Muscle of leg (tissue), 11 donors: Measurements from ENCODE around the gene TTC34. TPM values are rescaled to one million over a fixed set of nuclear protein-coding genes. Genes with fewer than 3 reads are reported as not detected.
"Not testable (repeated sequence)": the region's sequence is repeated elsewhere in the genome, so short reads cannot be mapped to it uniquely, and the experiment has no call there.

ENCODE experiments used
- DNase-seq: peaks from one replicate; pipeline ENCODE4 v3.0.0; 2013
- H3K27ac ChIP-seq: one replicate; pipeline ENCODE4 v1.5.1; 2013; ENCODE audit warnings: mild to moderate bottlenecking, low read length, control low read depth
- H3K27me3 ChIP-seq: one replicate; pipeline ENCODE4 v1.6.1; 2013; ENCODE audit warnings: low read length; ENCODE audit not compliant: control insufficient read depth, insufficient read depth
- H3K36me3 ChIP-seq: one replicate; pipeline ENCODE4 v1.6.1; 2013; ENCODE audit warnings: low read length; ENCODE audit not compliant: control insufficient read depth, insufficient read depth
- H3K4me1 ChIP-seq: one replicate; pipeline ENCODE4 v1.6.1; 2013; ENCODE audit warnings: low read length; ENCODE audit not compliant: control insufficient read depth, insufficient read depth
- H3K4me3 ChIP-seq: one replicate; pipeline ENCODE4 v1.5.1; 2013; ENCODE audit warnings: low read length, control low read depth
- H3K9me3 ChIP-seq: replicated peaks from 2 replicates; pipeline ENCODE4 v1.6.1; 2013; ENCODE audit warnings: low read depth, low read length; ENCODE audit not compliant: control insufficient read depth
- WGBS: methylation state at CpG from one replicate; pipeline ENCODE4 v1.1.5; 2013; ENCODE audit warnings: missing lambda C conversion rate; ENCODE audit not compliant: insufficient coverage; 5-methylcytosine and 5-hydroxymethylcytosine counted together
- polyA plus RNA-seq, 8 donors: library from polyadenylated mRNA; unstranded; fragments of 120-200 nt; gene quantifications; one replicate each; pipeline versions ENCODE4 v1.2.1 to v1.2.3, GENCODE V29; 2013; ENCODE audit warnings: inconsistent platforms in 1 of 8, low replicate concordance in 1 of 8; ENCODE audit not compliant: insufficient read length in 8 of 8, insufficient read depth in 1 of 8
- total RNA-seq: library from RNA; stranded (reverse); fragments of 120-200 nt; gene quantifications from one replicate; pipeline ENCODE4 v1.2.4, GENCODE V29; 2013

The TTC34 gene
- total and polyA plus RNA-seq, 9 donors: 0.07 to 0.50 (median 0.22) TPM

GRCh38 chr1:2690180-2690579 lies 111.3 kb downstream of the TTC34 start:
- not testable (repeated sequence) for H3K36me3 ChIP-seq, H3K4me1 ChIP-seq, H3K9me3 ChIP-seq, H3K27ac ChIP-seq, H3K27me3 ChIP-seq, H3K4me3 ChIP-seq, DNase-seq
- WGBS: 44% methylated on average over 3 of the region's 10 CpGs

DNA sequence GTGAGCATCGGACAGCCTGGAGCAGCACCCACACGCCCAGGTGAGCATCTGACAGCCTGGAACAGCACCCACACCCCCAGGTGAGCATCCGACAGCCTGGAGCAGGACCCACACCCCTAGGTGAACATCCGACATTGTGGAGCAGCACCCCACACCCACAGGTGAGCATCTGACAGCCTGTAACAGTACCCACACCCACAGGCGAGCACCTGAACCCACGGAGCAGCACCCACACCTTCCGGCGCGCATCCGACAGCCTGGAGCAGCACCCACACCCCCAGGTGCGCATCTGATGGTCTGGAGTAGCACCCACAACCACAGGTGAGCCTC lies 113.2 kb downstream of the TTC34 start:
- not testable (repeated sequence) for H3K4me1 ChIP-seq, H3K27me3 ChIP-seq, DNase-seq, H3K36me3 ChIP-seq, H3K27ac ChIP-seq, H3K4me3 ChIP-seq, H3K9me3 ChIP-seq
- WGBS: 73% methylated on average over 3 of the region's 11 CpGs

DNA sequence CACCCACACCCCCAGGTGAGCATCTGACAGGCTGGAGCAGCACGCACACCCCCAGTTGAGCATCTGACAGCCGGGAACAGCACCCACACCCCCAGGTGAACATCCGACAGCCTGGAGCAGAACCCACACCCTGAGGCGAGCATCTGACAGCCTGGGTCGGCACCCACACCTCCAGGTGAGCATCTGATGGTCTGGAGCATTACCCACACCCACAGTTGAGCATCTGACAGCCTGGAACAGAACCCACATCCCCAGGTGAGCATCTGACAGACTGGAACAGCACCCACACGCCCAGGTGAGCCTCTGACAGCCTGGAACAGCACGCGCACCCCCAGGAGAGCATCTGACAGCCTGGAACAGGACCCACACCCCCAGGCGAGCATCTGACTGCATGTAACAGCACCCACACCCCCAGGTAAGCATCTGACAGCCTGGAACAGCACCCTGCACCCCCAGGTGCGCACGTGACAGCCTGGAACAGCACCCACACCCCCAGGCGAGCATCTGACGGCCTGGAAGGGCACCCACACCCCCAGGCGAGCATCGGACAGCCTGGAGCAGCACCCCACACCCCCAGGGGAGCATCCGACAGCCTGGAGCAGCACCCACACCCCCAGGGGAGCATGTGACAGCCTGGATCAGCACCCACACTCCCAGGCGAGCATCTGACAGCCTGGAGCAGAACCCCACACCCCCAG lies 113.7 kb downstream of the TTC34 start:
- DNase-seq, H3K9me3 ChIP-seq, H3K27ac ChIP-seq, H3K4me3 ChIP-seq, H3K27me3 ChIP-seq, H3K4me1 ChIP-seq, H3K36me3 ChIP-seq: not testable (repeated sequence)
- 41% methylated on average over 14 of the region's 17 CpGs for WGBS

GRCh38 chr1:2687174-2687591 lies 114.3 kb downstream of the TTC34 start:
- not testable (repeated sequence) for H3K9me3 ChIP-seq, H3K27me3 ChIP-seq, DNase-seq, H3K36me3 ChIP-seq, H3K4me1 ChIP-seq, H3K27ac ChIP-seq, H3K4me3 ChIP-seq
- 57% methylated on average over 14 of the region's 14 CpGs for WGBS

GRCh38 chr1:2686091-2686863 lies 115.2 kb downstream of the TTC34 start:
- not testable (repeated sequence) for H3K27me3 ChIP-seq, H3K27ac ChIP-seq, H3K9me3 ChIP-seq, H3K4me3 ChIP-seq, DNase-seq, H3K4me1 ChIP-seq, H3K36me3 ChIP-seq
- 15% methylated on average over 2 of the region's 23 CpGs for WGBS

- H3K36me3 ChIP-seq, H3K4me1 ChIP-seq, H3K27me3 ChIP-seq, H3K4me3 ChIP-seq, H3K27ac ChIP-seq, H3K9me3 ChIP-seq, DNase-seq: not testable (repeated sequence)
- WGBS: no CpG with 5 or more reads among the region's 8 CpGs
Observed at GRCh38 chr1:2685671-2686070, 115.8 kb downstream of the TTC34 start.

DNA sequence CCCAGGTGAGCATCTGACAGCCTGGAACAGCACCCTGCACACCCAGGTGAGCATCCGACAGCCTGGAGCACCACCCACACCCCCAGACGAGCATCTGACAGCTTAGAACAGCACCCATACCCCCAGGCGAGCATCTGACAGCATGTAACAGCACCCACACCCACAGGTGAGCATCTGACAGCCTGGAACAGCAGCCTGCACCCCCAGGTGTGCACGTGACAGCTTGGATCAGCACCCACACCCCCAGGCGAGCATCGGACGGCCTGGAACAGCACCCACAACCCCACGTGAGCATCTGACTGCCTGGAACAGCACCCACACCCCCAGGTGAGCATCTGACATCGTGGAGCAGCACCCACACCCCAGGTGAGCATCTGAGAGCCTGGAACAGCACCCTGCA lies 116.6 kb downstream of the TTC34 start:
- 55% methylated on average over 3 of the region's 9 CpGs for WGBS
- not testable (repeated sequence) for H3K4me3 ChIP-seq, H3K9me3 ChIP-seq, H3K4me1 ChIP-seq, H3K27ac ChIP-seq, DNase-seq, H3K36me3 ChIP-seq, H3K27me3 ChIP-seq

DNA sequence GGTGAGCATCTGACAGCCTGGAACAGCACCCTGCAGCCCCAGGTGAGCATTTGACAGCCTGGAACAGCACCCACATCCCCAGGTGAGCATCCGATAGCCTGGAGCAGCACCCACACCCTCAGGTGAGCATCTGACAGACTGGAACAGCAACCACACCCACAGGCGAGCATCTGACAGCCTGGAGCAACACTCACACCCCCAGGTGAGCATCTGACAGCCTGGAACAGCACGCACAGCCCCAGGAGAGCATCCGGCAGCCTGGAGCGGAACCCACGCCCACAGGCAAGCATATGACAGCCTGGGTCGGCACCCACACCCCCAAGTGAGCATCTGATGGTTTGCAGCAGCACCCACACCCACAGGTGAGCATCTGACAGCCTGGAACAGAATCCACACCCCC lies 117.5 kb downstream of the TTC34 start:
- DNase-seq, H3K36me3 ChIP-seq, H3K27me3 ChIP-seq, H3K9me3 ChIP-seq, H3K4me1 ChIP-seq, H3K27ac ChIP-seq, H3K4me3 ChIP-seq: not testable (repeated sequence)
- 62% methylated on average over 7 of the region's 7 CpGs for WGBS

DNA sequence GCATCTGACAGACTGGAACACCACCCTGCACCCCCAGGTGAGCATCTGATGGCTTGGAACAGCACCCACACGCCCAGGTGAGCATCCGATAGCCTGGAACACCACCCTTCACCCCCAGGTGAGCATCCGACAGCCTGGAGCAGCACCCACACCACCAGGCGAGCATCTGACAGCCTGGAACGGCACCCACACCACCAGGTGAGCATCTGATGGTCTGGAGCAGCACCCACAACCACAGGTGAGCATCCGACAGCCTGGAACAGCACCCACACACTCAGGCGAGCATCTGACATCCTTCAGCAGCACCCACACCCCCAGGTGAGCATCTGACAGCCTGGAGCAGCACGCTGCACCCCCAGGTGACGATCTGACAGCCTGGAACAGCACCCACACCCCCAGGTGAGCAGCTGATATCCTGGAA lies 118.2 kb downstream of the TTC34 start:
- not testable (repeated sequence) for H3K36me3 ChIP-seq, H3K27ac ChIP-seq, H3K9me3 ChIP-seq, H3K27me3 ChIP-seq, DNase-seq, H3K4me1 ChIP-seq, H3K4me3 ChIP-seq
- 35% methylated on average over 9 of the region's 9 CpGs for WGBS

DNA sequence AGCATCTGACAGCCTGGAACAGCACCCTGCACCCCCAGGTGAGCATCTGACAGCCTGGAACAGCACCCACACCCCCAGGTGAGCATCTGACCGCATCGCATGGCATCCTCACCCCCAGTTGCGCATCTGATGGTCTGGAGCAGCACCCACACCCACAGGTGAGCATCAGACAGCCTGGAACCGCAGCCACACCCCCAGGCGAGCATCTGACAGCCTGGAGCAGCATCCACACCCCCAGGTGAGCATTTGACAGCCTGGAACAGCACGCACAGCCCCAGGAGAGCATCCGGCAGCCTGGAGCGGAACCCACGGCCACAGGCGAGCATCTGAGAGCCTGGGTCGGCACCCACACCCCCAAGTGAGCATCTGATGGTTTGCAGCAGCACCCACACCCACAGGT lies 118.6 kb downstream of the TTC34 start:
- H3K27ac ChIP-seq, H3K4me3 ChIP-seq, H3K9me3 ChIP-seq, H3K36me3 ChIP-seq, H3K4me1 ChIP-seq, DNase-seq, H3K27me3 ChIP-seq: not testable (repeated sequence)
- no CpG with 5 or more reads among the region's 11 CpGs for whole genome bisulfite sequencing
